ENCODE results near the gene PLCL2.

Gene PLCL2

GRCh38 chr3:16893618-16894200 is 9.0 kb downstream of the PLCL2 start:
- no peak for DNase-seq (ENCODE audit: low read depth)

GRCh38 chr3:16896094-16896627 is 11.4 kb downstream of the PLCL2 start:
- DNase-seq (ENCODE audit: low read depth): no peak

- DNase-seq (ENCODE audit: low read depth): no peak
These were observed 12.1 kb downstream of the PLCL2 start for GRCh38 chr3:16896820-16897219.

- no peak for DNase-seq (ENCODE audit: low read depth)
These were observed 12.6 kb downstream of the PLCL2 start for GRCh38 chr3:16897254-16897926.

GRCh38 chr3:16898595-16899395 is 14.0 kb downstream of the PLCL2 start:
- no peak for DNase-seq (ENCODE audit: low read depth)

GRCh38 chr3:16899919-16900318 is 15.2 kb downstream of the PLCL2 start:
- DNase-seq (ENCODE audit: low read depth): no peak

GRCh38 chr3:16900779-16901440 is 16.2 kb downstream of the PLCL2 start:
- DNase-seq (ENCODE audit: low read depth): no peak

- no peak for DNase-seq (ENCODE audit: low read depth)
These were observed 20.0 kb downstream of the PLCL2 start for GRCh38 chr3:16904423-16905417.

- no peak for DNase-seq (ENCODE audit: low read depth)
These were observed 20.9 kb downstream of the PLCL2 start for GRCh38 chr3:16905704-16906103.

GRCh38 chr3:16906682-16907081 is 21.9 kb downstream of the PLCL2 start:
- no peak for DNase-seq (ENCODE audit: low read depth)

GRCh38 chr3:16907243-16907642 is 22.5 kb downstream of the PLCL2 start:
- no peak for DNase-seq (ENCODE audit: low read depth)

GRCh38 chr3:16908016-16908807 is 23.5 kb downstream of the PLCL2 start:
- no peak for DNase-seq (ENCODE audit: low read depth)

- DNase-seq (ENCODE audit: low read depth): no peak
These were observed 24.1 kb downstream of the PLCL2 start for GRCh38 chr3:16908896-16909295.

GRCh38 chr3:16909802-16910201 is 25.0 kb downstream of the PLCL2 start:
- no peak for DNase-seq (ENCODE audit: low read depth)

GRCh38 chr3:16910207-16910606 is 25.5 kb downstream of the PLCL2 start:
- DNase-seq (ENCODE audit: low read depth): no peak

- no peak for DNase-seq (ENCODE audit: low read depth)
These were observed 27.2 kb downstream of the PLCL2 start for GRCh38 chr3:16911916-16912315.

GRCh38 chr3:16912400-16913263 is 27.9 kb downstream of the PLCL2 start:
- no peak for DNase-seq (ENCODE audit: low read depth)

- no peak for DNase-seq (ENCODE audit: low read depth)
These were observed 28.5 kb downstream of the PLCL2 start for GRCh38 chr3:16913264-16913580.

GRCh38 chr3:16916840-16917239 is 32.1 kb downstream of the PLCL2 start:
- DNase-seq (ENCODE audit: low read depth): no peak

Data from stimulated activated CD4-positive, alpha-beta T cell treated with anti-CD3 and anti-CD28 coated beads, Interleukin-2, amount 100 ng/mL, for 4 hours (primary cell).